Right lobe of liver (tissue), 6 donors: ENCODE measurements around the gene SCRN1. TPM values are rescaled to one million over a fixed set of nuclear protein-coding genes. Genes with fewer than 3 reads are reported as not detected.

Experiments
- ATAC-seq, 4 donors: fragments of 200-7000 bp; cut with Tn5 transposase; one replicate each; pipeline ENCODE4 v1.9.1; 2020; ENCODE audit warnings: mild to moderate bottlenecking in 4 of 4, moderate library complexity in 4 of 4
- DNase-seq, 3 donors: peaks; one replicate each; pipeline ENCODE4 v3.0.0-alpha.2; 2020
- H3K27ac ChIP-seq, 3 donors: fragments of 200-600 bp; one replicate each; pipeline ENCODE4 v1.8.0; 2022
- H3K27me3 ChIP-seq, 2 donors: fragments of 200-600 bp; one replicate each; pipeline ENCODE4 v1.8.0; 2022
- H3K36me3 ChIP-seq, 4 donors: fragments of 200-600 bp; sonication (generic) in 1 of 4; one replicate each; pipeline versions ENCODE4 v1.5.1 to v1.8.0; 2017 to 2022; ENCODE audit warnings: control low read depth in 1 of 4
- H3K4me1 ChIP-seq, 4 donors: fragments of 200-600 bp; sonication (generic) in 1 of 4; one replicate each; pipeline versions ENCODE4 v1.5.1 to v1.8.0; 2017 to 2022; ENCODE audit warnings: control low read depth in 1 of 4
- H3K4me3 ChIP-seq, 3 donors: fragments of 200-600 bp; one replicate each; pipeline ENCODE4 v1.8.0; 2022
- H3K9me3 ChIP-seq, 4 donors: fragments of 200-600 bp; sonication (generic) in 1 of 4; one replicate each; pipeline versions ENCODE4 v1.5.1 to v1.8.0; 2017 to 2022; ENCODE audit warnings: control low read depth in 1 of 4
- POLR2A ChIP-seq: fragments of 450-650 bp; IDR thresholded peaks from one replicate; pipeline ENCODE4 v1.6.1; 2017; ENCODE audit warnings: antibody characterized with exemption, mild to moderate bottlenecking
- WGBS: methylation state at CpG from one replicate; pipeline ENCODE4 v1.1.6; 2018; ENCODE audit warnings: low coverage, low lambda C conversion rate; ENCODE audit not compliant: insufficient coverage; ENCODE audit errors: missing lambda C conversion rate; 5-methylcytosine and 5-hydroxymethylcytosine counted together
- intact Hi-C, 2 donors: fragments of 100-400 bp; cut with DNase I; formaldehyde crosslinking; loops; one replicate each; pipeline versions ENCODE4 v1.11.2 to v1.14.1; 2022
- total RNA-seq, 6 experiments: library from RNA; depleted of rRNA in 2 of 6; stranded (reverse); fragments of >200 nt in 2 of 6; fragmentation: NEBNext Ultra II Directional in 3 of 6; extraction: Animal tissue kit (Norgen Biotek cat#: 25700) in 3 of 6; gene quantifications; one replicate each; pipeline versions ENCODE4 v1.1.0 to v1.2.4, GENCODE V29; 2016 to 2023
- TF ChIP-seq, protein P1 (sequence below), 4 donors: fragments of 200-600 bp in 3 of 4; fragments of 450-650 bp in 1 of 4; IDR thresholded peaks; one replicate each; pipeline versions ENCODE4 v1.5.1 to v1.8.0; 2016 to 2022; ENCODE audit warnings: antibody characterized with exemption in 4 of 4, mild to moderate bottlenecking in 2 of 4
- donor health status: DM: no; HTN: yes; CAD: no.
- donor health status: DM: no; HTN: no; CAD: no.
- donor health status: DM: no; HTN: no; CAD: no.
- donor health status: DM: no; HTN: yes; CAD: no.
- donor health status: DM: no; HTN: yes; CAD: no.

SCRN1 gene
- total RNA-seq, 6 experiments from 2014 or later, result 1.3 to 2.9 (median 2.0) TPM

DNA sequence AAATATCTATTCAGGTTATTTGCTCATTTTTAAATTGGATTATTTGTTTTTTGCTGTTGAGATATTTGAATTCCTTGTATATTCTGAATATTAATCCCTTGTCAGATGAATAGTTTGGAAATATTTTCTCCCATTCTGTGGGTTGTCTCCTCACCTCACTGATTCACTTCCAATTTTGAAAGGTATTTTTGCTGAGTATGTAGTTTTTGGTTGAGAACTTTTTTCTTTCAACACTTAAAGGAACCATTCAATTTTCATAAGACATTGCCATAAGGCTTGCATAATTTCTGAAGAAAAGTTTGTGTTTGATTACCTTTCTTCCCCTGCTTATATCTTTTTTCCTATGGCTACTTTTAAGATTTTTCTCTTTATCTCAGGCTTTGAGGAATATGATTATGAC is 8.9 kb upstream of the SCRN1 start:
- Histone ChIP-seq H3K4me1 (no peaks in the 10 kb centered on the region), H3K36me3 (no peaks in the 10 kb centered on the region), H3K4me3 (no peak overlapping the region), H3K9me3 (no peaks in the 10 kb centered on the region), H3K27me3 (no peaks in the 10 kb centered on the region), H3K27ac (no peak overlapping the region)
- ATAC-seq, result no peak
- intact Hi-C loops, result no loop called here
- TF ChIP-seq, protein P1, sequence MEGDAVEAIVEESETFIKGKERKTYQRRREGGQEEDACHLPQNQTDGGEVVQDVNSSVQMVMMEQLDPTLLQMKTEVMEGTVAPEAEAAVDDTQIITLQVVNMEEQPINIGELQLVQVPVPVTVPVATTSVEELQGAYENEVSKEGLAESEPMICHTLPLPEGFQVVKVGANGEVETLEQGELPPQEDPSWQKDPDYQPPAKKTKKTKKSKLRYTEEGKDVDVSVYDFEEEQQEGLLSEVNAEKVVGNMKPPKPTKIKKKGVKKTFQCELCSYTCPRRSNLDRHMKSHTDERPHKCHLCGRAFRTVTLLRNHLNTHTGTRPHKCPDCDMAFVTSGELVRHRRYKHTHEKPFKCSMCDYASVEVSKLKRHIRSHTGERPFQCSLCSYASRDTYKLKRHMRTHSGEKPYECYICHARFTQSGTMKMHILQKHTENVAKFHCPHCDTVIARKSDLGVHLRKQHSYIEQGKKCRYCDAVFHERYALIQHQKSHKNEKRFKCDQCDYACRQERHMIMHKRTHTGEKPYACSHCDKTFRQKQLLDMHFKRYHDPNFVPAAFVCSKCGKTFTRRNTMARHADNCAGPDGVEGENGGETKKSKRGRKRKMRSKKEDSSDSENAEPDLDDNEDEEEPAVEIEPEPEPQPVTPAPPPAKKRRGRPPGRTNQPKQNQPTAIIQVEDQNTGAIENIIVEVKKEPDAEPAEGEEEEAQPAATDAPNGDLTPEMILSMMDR (IDR thresholded peaks at IDR 0.05), result no peak
- TF ChIP-seq POLR2A, result no peak
- no peak for DNase-seq

DNA sequence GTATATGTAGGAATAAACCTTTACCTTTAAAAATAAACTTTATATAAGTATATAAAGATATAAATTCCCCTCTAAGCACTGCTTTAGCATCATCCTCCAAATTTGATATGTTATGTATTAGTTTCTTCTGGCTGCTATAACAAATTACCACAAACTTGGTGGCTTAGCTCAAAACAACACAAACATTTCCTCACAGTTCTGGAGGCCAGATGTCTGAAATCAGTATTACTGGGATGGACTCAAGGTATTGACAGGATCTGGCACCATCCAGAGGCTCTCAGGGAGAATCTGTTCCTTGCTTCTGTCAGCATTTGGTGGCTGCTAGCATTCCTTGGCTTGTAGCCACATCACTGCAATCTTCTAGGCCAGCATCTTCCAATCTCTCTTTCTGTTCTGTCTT is 6.7 kb upstream of the SCRN1 start:
- H3K36me3 ChIP-seq, result no peaks in the 10 kb centered on the region
- no peak for TF ChIP-seq POLR2A
- TF ChIP-seq, protein P1 (IDR thresholded peaks at IDR 0.05), result no peak
- no peaks in the 10 kb centered on the region for H3K9me3 ChIP-seq
- DNase-seq (no peak), ATAC-seq (no peak)
- H3K27ac ChIP-seq, result no peak overlapping the region
- no peaks in the 10 kb centered on the region for H3K4me1 ChIP-seq
- H3K27me3 ChIP-seq, result no peaks in the 10 kb centered on the region
- intact Hi-C loops, result no loop called here
- H3K4me3 ChIP-seq, result no peak overlapping the region

- intact Hi-C loops, result no loop called here
- H3K9me3 ChIP-seq, result no peaks in the 10 kb centered on the region
- TF ChIP-seq, protein P1 (IDR thresholded peaks at IDR 0.05), result no peak
- TF ChIP-seq POLR2A, result no peak
- no peaks in the 10 kb centered on the region for H3K4me1 ChIP-seq
- H3K27ac ChIP-seq, result no peak overlapping the region
- ATAC-seq (no peak), DNase-seq (no peak)
- no peaks in the 10 kb centered on the region for H3K27me3 ChIP-seq
- H3K4me3 ChIP-seq, result no peak overlapping the region
- no peaks in the 10 kb centered on the region for H3K36me3 ChIP-seq
Measured at GRCh38 chr7:29995652-29996051, 6.1 kb upstream of the SCRN1 start.

DNA sequence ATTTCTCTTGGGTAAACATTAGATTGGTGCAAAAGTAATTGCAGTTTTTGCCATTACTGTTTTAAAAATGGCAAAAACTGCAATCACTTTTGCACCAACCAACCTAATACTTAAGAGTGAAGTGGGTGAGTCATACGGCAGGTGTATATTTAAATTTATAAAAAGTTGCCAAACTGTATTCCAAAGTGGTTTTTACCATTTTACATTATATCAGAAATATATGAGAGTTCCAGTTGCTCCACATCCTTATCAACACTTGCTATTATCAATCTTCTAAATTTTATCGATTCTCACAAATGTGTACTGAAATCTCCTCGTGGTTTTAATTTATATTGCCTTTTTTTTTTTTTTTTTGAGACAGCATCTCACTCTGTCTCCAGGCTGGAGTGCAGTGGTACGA is 3.5 kb upstream of the SCRN1 start:
- Histone ChIP-seq H3K4me1 (no peaks in the 10 kb centered on the region), H3K27me3 (peaks cover 0 to 12% of the 10 kb centered on the region in 2 donors), H3K4me3 (no peak overlapping the region), H3K36me3 (no peaks in the 10 kb centered on the region), H3K27ac (no peak overlapping the region), H3K9me3 (no peaks in the 10 kb centered on the region)
- intact Hi-C loops, result no loop called here
- WGBS, result 73% methylated on average over 4 of the region's 4 CpGs
- no peak for ATAC-seq
- TF ChIP-seq POLR2A, result no peak
- TF ChIP-seq, protein P1 (IDR thresholded peaks at IDR 0.05), result no peak
- no peak for DNase-seq

DNA sequence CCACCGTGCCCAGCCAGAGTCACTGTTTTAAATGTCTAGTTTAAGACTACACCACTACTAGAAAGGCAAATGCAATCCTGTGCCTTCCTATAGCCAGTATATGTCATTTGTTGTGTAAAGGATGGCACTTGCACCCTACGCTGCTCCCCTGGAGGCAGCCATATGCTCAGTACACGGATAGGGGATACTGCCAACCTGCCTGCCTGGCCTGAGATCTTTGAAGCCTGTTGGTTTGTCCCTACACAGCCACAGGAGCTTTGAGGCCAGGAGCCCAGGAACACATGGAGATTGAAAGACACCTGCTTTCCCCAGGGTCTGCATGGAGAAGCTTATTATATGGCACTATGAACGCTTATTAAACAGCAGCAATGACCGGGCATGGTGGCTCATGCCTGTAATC is 2.3 kb upstream of the SCRN1 start:
- H3K27ac ChIP-seq, result no peak overlapping the region
- H3K27me3 ChIP-seq, result peaks cover 0 to 12% of the 10 kb centered on the region in 2 donors
- 85% methylated on average over 3 of the region's 5 CpGs for WGBS
- no peaks in the 10 kb centered on the region for H3K4me1 ChIP-seq
- DNase-seq (no peak), ATAC-seq (no peak)
- no peak for TF ChIP-seq POLR2A
- TF ChIP-seq, protein P1 (IDR thresholded peaks at IDR 0.05), result no peak
- H3K4me3 ChIP-seq, result no peak overlapping the region
- intact Hi-C loops, result no loop called here
- no peaks in the 10 kb centered on the region for H3K36me3 ChIP-seq
- no peaks in the 10 kb centered on the region for H3K9me3 ChIP-seq
